Keratinocyte (primary cell): ENCODE data around the gene UNC13C. TPM values are rescaled to one million over a fixed set of nuclear protein-coding genes. Genes with fewer than 3 reads are reported as not detected.

Experiments used
- DNase-seq: peaks from one replicate; pipeline ENCODE4 v3.0.0-alpha.2; 2011; ENCODE audit warnings: low read depth, missing footprints, low spot score
- FAIRE-seq: peaks from 2 replicates; lab custom pipeline; 2011; peaks lifted over from hg19 to GRCh38; lab: Jason Lieb, UNC
- H2AFZ ChIP-seq: 2 replicates; pipeline ENCODE4 v1.6.0; 2012; ENCODE audit warnings: low read length, control low read depth, inconsistent platforms; ENCODE audit not compliant: control insufficient read depth
- H3K27ac ChIP-seq: 2 replicates; pipeline ENCODE4 v1.5.1; 2011; ENCODE audit warnings: low read length; ENCODE audit not compliant: control insufficient read depth, insufficient read depth
- H3K27me3 ChIP-seq: 3 replicates; pipeline ENCODE4 v1.6.0; 2011; ENCODE audit warnings: low read length; ENCODE audit not compliant: control insufficient read depth, insufficient read depth; ENCODE audit errors: extremely low read depth
- H3K36me3 ChIP-seq, 2 experiments: 2 replicates in 1 of 2; 3 replicates in 1 of 2; pipeline ENCODE4 v1.5.1; 2011; ENCODE audit warnings: low read length in 2 of 2, mild to moderate bottlenecking in 1 of 2; ENCODE audit not compliant: control insufficient read depth in 2 of 2, insufficient read depth in 2 of 2; ENCODE audit errors: extremely low read depth in 1 of 2
- H3K4me1 ChIP-seq: 3 replicates; pipeline ENCODE4 v1.5.1; 2011; ENCODE audit warnings: low read length; ENCODE audit not compliant: control insufficient read depth, insufficient read depth; ENCODE audit errors: extremely low read depth
- H3K4me2 ChIP-seq: 3 replicates; pipeline ENCODE4 v1.6.0; 2011; ENCODE audit warnings: low read depth, low read length; ENCODE audit not compliant: control insufficient read depth, insufficient read depth; ENCODE audit errors: extremely low read depth
- H3K4me3 ChIP-seq, 3 experiments: fragments of 200-600 bp in 1 of 3; sonication (generic) in 1 of 3; 2 replicates in 2 of 3; 3 replicates in 1 of 3; pipeline ENCODE4 v1.5.1; 2011 to 2016; ENCODE audit warnings: low read length in 3 of 3, mild to moderate bottlenecking in 3 of 3, control low read depth in 2 of 3, inconsistent platforms in 1 of 3, low read depth in 1 of 3, mixed read lengths in 1 of 3, mixed run types in 1 of 3, moderate library complexity in 1 of 3; ENCODE audit not compliant: control insufficient read depth in 2 of 3, insufficient read depth in 2 of 3; ENCODE audit errors: extremely low read depth in 1 of 3
- H3K79me2 ChIP-seq: 2 replicates; pipeline ENCODE4 v1.6.0; 2012; ENCODE audit warnings: low read length; ENCODE audit not compliant: control insufficient read depth, insufficient read depth
- H3K9ac ChIP-seq: 3 replicates; pipeline ENCODE4 v1.6.0; 2011; ENCODE audit warnings: low read length; ENCODE audit not compliant: control insufficient read depth, insufficient read depth; ENCODE audit errors: extremely low read depth
- H3K9me1 ChIP-seq: 3 replicates; pipeline ENCODE4 v1.6.0; 2011; ENCODE audit warnings: low read length; ENCODE audit not compliant: control insufficient read depth, insufficient read depth; ENCODE audit errors: extremely low read depth
- H3K9me3 ChIP-seq: 2 replicates; pipeline ENCODE4 v1.5.1; 2012; ENCODE audit warnings: low read depth, low read length; ENCODE audit not compliant: control insufficient read depth
- H4K20me1 ChIP-seq: 3 replicates; pipeline ENCODE4 v1.6.0; 2011; ENCODE audit warnings: low read length; ENCODE audit not compliant: control insufficient read depth, insufficient read depth; ENCODE audit errors: extremely low read depth
- EZH2 ChIP-seq: IDR thresholded peaks from one replicate; pipeline ENCODE4 v1.6.1; 2012; ENCODE audit warnings: inconsistent platforms, mild to moderate bottlenecking, low read length, moderate library complexity
- dilution Hi-C: fragments of 300-500 bp; cut with MboI; formaldehyde crosslinking; loops from one replicate; pipeline ENCODE4 v1.7.0; 2020; ENCODE audit warnings: low sequenced_read_pairs; ENCODE audit not compliant: extremely low pct_ligation_motif_present
- polyA plus RNA-seq, 5 experiments: library from polyadenylated mRNA; depleted of rRNA in 3 of 5; stranded (reverse) in 3 of 5; stranded (forward) in 1 of 5; unstranded in 1 of 5; fragments of >200 nt; gene quantifications; 1 replicate in 1 of 5; 2 replicates in 3 of 5; 3 replicates in 1 of 5; pipeline versions ENCODE4 v1.2.1 to v1.2.3, GENCODE V29; 2011 to 2012; ENCODE audit warnings: missing spikeins in 2 of 5, low read depth in 1 of 5, low replicate concordance in 1 of 5
- TF ChIP-seq, protein P1 (sequence below), 3 experiments: IDR thresholded peaks in 1 of 3; conservative IDR thresholded peaks in 1 of 3; optimal IDR thresholded peaks in 1 of 3; 2 replicates in 2 of 3; 3 replicates in 1 of 3; pipeline versions ENCODE3 to v1.5.1; 2011; ENCODE audit warnings: low read length in 3 of 3, mild to moderate bottlenecking in 3 of 3, moderate library complexity in 2 of 3, control low read depth in 1 of 3, inconsistent platforms in 1 of 3; ENCODE audit not compliant: insufficient read depth in 2 of 3; ENCODE audit errors: extremely low read depth in 1 of 3

Gene UNC13C
- polyA plus RNA-seq, 1 donor (not counting 4 experiments of a cell fraction or from before 2014, with no cell fraction given), result not detected

DNA sequence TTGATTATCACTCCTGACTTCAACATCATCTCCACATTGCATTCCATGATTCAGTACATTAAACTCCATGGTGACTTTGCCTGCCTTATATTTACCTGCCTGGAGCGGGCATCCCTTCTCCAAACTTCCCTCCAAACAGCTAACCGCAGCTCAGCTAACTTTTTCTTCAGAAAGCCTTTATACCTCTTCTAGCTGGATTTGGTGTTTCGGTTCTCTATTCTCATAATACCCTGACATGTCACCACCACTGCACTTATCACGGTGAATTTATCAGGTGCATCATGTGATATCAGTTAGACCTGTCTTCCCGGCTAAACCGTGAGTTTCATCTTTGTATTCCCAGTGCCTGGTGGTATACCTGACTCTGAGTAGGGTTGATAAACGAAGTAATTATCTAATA, 367.6 kb downstream of the UNC13C start:
- H3K27me3 ChIP-seq, result no peaks in the 10 kb centered on the region
- H3K27ac ChIP-seq, result no peak overlapping the region
- no peaks in the 10 kb centered on the region for H3K4me1 ChIP-seq
- H3K4me3 ChIP-seq, result no peak overlapping the region
- no peak overlapping the region for H2AFZ ChIP-seq
- TF ChIP-seq, protein P1, sequence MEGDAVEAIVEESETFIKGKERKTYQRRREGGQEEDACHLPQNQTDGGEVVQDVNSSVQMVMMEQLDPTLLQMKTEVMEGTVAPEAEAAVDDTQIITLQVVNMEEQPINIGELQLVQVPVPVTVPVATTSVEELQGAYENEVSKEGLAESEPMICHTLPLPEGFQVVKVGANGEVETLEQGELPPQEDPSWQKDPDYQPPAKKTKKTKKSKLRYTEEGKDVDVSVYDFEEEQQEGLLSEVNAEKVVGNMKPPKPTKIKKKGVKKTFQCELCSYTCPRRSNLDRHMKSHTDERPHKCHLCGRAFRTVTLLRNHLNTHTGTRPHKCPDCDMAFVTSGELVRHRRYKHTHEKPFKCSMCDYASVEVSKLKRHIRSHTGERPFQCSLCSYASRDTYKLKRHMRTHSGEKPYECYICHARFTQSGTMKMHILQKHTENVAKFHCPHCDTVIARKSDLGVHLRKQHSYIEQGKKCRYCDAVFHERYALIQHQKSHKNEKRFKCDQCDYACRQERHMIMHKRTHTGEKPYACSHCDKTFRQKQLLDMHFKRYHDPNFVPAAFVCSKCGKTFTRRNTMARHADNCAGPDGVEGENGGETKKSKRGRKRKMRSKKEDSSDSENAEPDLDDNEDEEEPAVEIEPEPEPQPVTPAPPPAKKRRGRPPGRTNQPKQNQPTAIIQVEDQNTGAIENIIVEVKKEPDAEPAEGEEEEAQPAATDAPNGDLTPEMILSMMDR (optimal IDR thresholded peaks at IDR 0.05 in 1 of 3, IDR thresholded peaks at IDR 0.05 in 1 of 3, conservative IDR thresholded peaks at IDR 0.05 in 1 of 3; ENCODE audit: extremely low read depth in 1 of 3, insufficient read depth in 2 of 3, low read length in 3 of 3), result no peak
- no peak for TF ChIP-seq EZH2
- no peak for DNase-seq
- no peaks in the 10 kb centered on the region for H3K9me3 ChIP-seq
- H3K4me2 ChIP-seq, result no peak overlapping the region
- dilution Hi-C loops, result no loop called here
- H3K9me1 ChIP-seq, result no peaks in the 10 kb centered on the region
- no peaks in the 10 kb centered on the region for H3K79me2 ChIP-seq
- no peak overlapping the region for H3K9ac ChIP-seq
- no peaks in the 10 kb centered on the region for H3K36me3 ChIP-seq
- FAIRE-seq, result no peak
- no peaks in the 10 kb centered on the region for H4K20me1 ChIP-seq

DNA sequence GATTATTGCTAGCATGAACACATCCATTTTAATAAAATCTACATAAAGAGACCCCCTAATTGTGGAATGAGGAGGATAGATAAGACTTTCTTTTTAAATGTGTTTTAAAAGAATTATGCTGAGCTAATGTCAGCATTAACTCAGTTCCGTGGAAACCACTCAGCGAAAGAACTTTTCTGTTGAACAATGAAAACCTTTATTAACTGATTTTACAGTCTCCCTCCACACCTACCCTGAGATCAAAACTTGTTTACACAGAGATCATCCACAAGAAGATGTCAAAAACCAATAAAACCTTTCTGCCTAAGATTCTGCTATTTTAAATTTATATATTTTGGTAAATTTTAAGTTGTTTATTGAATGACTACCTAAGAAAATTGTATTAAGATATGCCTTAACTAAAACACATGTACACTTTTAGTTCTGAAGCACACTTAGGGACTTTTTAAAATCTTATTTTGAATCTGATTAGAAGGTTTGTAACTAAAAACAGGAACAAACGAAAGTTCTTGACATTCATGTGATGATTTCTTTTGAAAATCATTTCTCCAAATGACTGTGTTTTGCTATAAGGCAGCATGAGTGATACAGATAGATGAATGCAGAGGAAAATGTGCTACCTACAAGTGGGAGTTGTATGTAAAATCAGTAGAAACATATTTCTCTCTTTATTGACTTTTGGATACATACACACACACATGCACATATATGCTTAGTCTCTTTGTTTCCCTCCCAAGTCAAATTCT, 369.0 kb downstream of the UNC13C start:
- TF ChIP-seq, protein P1 (optimal IDR thresholded peaks at IDR 0.05 in 1 of 3, IDR thresholded peaks at IDR 0.05 in 1 of 3, conservative IDR thresholded peaks at IDR 0.05 in 1 of 3; ENCODE audit: extremely low read depth in 1 of 3, insufficient read depth in 2 of 3, low read length in 3 of 3), result no peak
- TF ChIP-seq EZH2, result no peak
- no peak for FAIRE-seq
- dilution Hi-C loops, result no loop called here
- Histone ChIP-seq H3K9ac (no peak overlapping the region), H3K9me1 (no peaks in the 10 kb centered on the region), H4K20me1 (no peaks in the 10 kb centered on the region), H3K79me2 (no peaks in the 10 kb centered on the region), H3K4me1 (no peaks in the 10 kb centered on the region), H3K36me3 (no peaks in the 10 kb centered on the region), H3K27ac (no peak overlapping the region), H3K27me3 (no peaks in the 10 kb centered on the region), H2AFZ (no peak overlapping the region), H3K4me3 (no peak overlapping the region), H3K4me2 (no peak overlapping the region), H3K9me3 (no peaks in the 10 kb centered on the region)
- no peak for DNase-seq
